ENCODE results near the gene ITPR1.

Gene ITPR1

DNA sequence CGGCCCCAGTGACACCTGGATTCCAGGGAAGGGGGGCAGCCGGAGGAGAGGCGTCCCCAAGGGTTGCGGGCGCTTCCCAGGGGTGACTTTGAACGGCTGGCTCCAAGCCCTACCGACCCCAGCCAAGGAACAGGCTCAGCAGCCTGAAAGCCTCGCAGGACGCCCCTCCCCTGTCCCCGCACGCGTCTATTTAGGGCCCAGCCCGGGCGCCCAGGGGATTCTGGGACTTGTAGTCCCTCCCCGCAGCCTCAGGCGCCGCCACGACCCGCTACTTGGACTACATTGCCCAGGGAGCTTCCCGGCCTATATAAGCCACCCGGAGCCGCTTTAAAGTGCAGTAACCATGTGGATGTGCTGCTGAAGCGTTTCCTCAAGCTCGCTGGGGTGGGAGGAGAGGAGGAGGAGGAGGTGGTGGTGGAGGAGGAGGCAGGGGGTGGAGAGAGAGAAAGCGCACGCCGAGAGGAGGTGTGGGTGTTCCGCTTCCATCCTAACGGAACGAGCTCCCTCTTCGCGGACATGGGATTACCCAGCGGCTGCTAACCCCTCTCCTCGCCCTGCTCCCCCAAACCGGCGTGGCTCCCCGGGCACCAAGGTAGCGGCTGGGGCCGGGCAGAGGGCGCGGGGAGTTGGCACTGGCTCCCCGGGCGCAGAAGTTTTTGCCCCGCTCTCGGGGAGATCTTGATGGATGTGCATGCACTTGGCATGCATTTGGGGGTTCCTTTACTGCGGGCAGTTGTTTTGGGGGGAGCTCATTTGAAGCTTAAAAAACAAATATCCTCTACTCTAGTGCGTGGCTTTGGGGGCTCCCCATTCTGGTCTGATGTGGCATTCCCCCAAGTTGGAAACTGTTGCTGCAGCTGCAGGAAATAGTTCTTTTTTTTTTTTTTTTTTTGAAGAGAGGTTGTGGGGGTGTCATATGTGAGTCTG, at the start of gene ITPR1:
Gene ITPR1 (plus strand): TSS at position 335 of the 927 bp plus-strand sequence. CDS start 23,144 bp downstream, outside the sequence.
- ChIA-PET POLR2A (interaction anchor here (0.6 to 3.2 kb wide), 27 partner anchors 8 to 693 kb away, joined by 3 to 56 read pairs (median 5); partner anchors contain the start of gene SUMF1), CTCF (interaction anchor here (0.5 to 4.3 kb wide), 4 partner anchors 11 to 142 kb away, joined by 3 to 18 read pairs (median 10); no protein-coding TSS in a partner anchor)
- peak within 1 kb of the TSS; percentile 71 for H3K4me3 ChIP-seq (ENCODE audit: low read depth, low read length)
- peak within 1 kb of the TSS; percentile 83 for H3K27ac ChIP-seq (ENCODE audit: extremely low read depth, low read depth, low read length)
- H3K36me3 ChIP-seq (ENCODE audit: control insufficient read depth in 2 of 2, insufficient read depth in 1 of 2, low read length in 2 of 2) = no peaks in the 10 kb centered on the region
- peaks cover 13% of the 10 kb centered on the region for H3K4me1 ChIP-seq (ENCODE audit: control insufficient read depth, insufficient read depth, low read length)
- H3K9me3 ChIP-seq (ENCODE audit: control insufficient read depth, insufficient read depth, low read depth, low read length) = no peaks in the 10 kb centered on the region
- TF ChIP-seq, protein P1, sequence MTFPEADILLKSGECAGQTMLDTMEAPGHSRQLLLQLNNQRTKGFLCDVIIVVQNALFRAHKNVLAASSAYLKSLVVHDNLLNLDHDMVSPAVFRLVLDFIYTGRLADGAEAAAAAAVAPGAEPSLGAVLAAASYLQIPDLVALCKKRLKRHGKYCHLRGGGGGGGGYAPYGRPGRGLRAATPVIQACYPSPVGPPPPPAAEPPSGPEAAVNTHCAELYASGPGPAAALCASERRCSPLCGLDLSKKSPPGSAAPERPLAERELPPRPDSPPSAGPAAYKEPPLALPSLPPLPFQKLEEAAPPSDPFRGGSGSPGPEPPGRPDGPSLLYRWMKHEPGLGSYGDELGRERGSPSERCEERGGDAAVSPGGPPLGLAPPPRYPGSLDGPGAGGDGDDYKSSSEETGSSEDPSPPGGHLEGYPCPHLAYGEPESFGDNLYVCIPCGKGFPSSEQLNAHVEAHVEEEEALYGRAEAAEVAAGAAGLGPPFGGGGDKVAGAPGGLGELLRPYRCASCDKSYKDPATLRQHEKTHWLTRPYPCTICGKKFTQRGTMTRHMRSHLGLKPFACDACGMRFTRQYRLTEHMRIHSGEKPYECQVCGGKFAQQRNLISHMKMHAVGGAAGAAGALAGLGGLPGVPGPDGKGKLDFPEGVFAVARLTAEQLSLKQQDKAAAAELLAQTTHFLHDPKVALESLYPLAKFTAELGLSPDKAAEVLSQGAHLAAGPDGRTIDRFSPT (tag by site-specific recombination; IDR thresholded peaks at IDR 0.05) = peak; percentile 70
- no peak for TF ChIP-seq ZNF707 (tag by site-specific recombination; IDR thresholded peaks at IDR 0.05)
- no peak for TF ChIP-seq ZNF404 (tag by site-specific recombination; IDR thresholded peaks at IDR 0.05)
- TF ChIP-seq ZNF768 (tag by site-specific recombination; IDR thresholded peaks at IDR 0.05) = no peak
- no peak for TF ChIP-seq ZNF155 (tag by site-specific recombination; IDR thresholded peaks at IDR 0.05)
- peak; percentile 20; the same call in 1 of the 2 replicates for TF ChIP-seq ZBTB20 (tag by site-specific recombination; IDR thresholded peaks at IDR 0.05)
- TF ChIP-seq ZNF274 (IDR thresholded peaks at IDR 0.05; ENCODE audit: low read length) = no peak
- TF ChIP-seq ZNF274 (tag by site-specific recombination; IDR thresholded peaks at IDR 0.05; ENCODE audit: borderline replicate concordance) = no peak
- no peak; the same call in 1 of the 2 replicates for TF ChIP-seq ZBTB48 (tag by site-specific recombination; IDR thresholded peaks at IDR 0.05)
- TF ChIP-seq ZNF112 (tag by site-specific recombination; IDR thresholded peaks at IDR 0.05) = no peak
- TF ChIP-seq ZNF391 (tag by site-specific recombination; IDR thresholded peaks at IDR 0.05; ENCODE audit: borderline replicate concordance, low read depth) = peak; percentile 87
- TF ChIP-seq ZNF324 (tag by site-specific recombination; IDR thresholded peaks at IDR 0.05) = peak; percentile 6; the same call in 1 of the 2 replicates
- TF ChIP-seq, protein P2, sequence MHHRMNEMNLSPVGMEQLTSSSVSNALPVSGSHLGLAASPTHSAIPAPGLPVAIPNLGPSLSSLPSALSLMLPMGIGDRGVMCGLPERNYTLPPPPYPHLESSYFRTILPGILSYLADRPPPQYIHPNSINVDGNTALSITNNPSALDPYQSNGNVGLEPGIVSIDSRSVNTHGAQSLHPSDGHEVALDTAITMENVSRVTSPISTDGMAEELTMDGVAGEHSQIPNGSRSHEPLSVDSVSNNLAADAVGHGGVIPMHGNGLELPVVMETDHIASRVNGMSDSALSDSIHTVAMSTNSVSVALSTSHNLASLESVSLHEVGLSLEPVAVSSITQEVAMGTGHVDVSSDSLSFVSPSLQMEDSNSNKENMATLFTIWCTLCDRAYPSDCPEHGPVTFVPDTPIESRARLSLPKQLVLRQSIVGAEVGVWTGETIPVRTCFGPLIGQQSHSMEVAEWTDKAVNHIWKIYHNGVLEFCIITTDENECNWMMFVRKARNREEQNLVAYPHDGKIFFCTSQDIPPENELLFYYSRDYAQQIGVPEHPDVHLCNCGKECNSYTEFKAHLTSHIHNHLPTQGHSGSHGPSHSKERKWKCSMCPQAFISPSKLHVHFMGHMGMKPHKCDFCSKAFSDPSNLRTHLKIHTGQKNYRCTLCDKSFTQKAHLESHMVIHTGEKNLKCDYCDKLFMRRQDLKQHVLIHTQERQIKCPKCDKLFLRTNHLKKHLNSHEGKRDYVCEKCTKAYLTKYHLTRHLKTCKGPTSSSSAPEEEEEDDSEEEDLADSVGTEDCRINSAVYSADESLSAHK (tag by site-specific recombination; IDR thresholded peaks at IDR 0.05) = 0 out of 2 replicates have a peak, but pooled peaks have one; percentile 40
- TF ChIP-seq ZEB2 (tag by site-specific recombination; IDR thresholded peaks at IDR 0.05) = no peak
- peak; percentile 55 for TF ChIP-seq ZFP69B (tag by site-specific recombination; IDR thresholded peaks at IDR 0.05)
- no peak for TF ChIP-seq ZNF473 (tag by site-specific recombination; IDR thresholded peaks at IDR 0.05)
- TF ChIP-seq OSR2 (tag by site-specific recombination; IDR thresholded peaks at IDR 0.05) = no peak; the same call in 1 of the 2 replicates
- TF ChIP-seq SCRT2 (tag by site-specific recombination; IDR thresholded peaks at IDR 0.05) = peak; percentile 68
- no peak for TF ChIP-seq ZNF114 (tag by site-specific recombination; IDR thresholded peaks at IDR 0.05)
- no peak for TF ChIP-seq HOXC10 (CRISPR knock-in tag; IDR thresholded peaks at IDR 0.05)
- no peak for TF ChIP-seq GFI1B (tag by site-specific recombination; IDR thresholded peaks at IDR 0.05)
- TF ChIP-seq ZXDB (tag by site-specific recombination; IDR thresholded peaks at IDR 0.05) = peak; percentile 81
- TF ChIP-seq ZNF629 (tag by site-specific recombination; IDR thresholded peaks at IDR 0.05) = peak; percentile 56
- no peak for TF ChIP-seq ZNF585B (tag by site-specific recombination; IDR thresholded peaks at IDR 0.05)
- TF ChIP-seq ZNF138 (tag by site-specific recombination; IDR thresholded peaks at IDR 0.05; ENCODE audit: borderline replicate concordance) = no peak
- 0 out of 2 replicates have a peak, but pooled peaks have one; percentile 21 for TF ChIP-seq ZNF843 (tag by site-specific recombination; IDR thresholded peaks at IDR 0.05)
- TF ChIP-seq, protein P3, sequence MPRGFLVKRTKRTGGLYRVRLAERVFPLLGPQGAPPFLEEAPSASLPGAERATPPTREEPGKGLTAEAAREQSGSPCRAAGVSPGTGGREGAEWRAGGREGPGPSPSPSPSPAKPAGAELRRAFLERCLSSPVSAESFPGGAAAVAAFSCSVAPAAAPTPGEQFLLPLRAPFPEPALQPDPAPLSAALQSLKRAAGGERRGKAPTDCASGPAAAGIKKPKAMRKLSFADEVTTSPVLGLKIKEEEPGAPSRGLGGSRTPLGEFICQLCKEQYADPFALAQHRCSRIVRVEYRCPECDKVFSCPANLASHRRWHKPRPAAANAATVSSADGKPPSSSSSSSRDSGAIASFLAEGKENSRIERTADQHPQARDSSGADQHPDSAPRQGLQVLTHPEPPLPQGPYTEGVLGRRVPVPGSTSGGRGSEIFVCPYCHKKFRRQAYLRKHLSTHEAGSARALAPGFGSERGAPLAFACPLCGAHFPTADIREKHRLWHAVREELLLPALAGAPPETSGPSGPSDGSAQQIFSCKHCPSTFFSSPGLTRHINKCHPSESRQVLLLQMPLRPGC (tag by site-specific recombination; IDR thresholded peaks at IDR 0.05) = peak; percentile 70; the same call in 1 of the 2 replicates
- TF ChIP-seq KLF1 (tag by site-specific recombination; IDR thresholded peaks at IDR 0.05) = peak; percentile 38
- TF ChIP-seq FEZF1 (tag by site-specific recombination; IDR thresholded peaks at IDR 0.05) = no peak
- TF ChIP-seq, protein P4, sequence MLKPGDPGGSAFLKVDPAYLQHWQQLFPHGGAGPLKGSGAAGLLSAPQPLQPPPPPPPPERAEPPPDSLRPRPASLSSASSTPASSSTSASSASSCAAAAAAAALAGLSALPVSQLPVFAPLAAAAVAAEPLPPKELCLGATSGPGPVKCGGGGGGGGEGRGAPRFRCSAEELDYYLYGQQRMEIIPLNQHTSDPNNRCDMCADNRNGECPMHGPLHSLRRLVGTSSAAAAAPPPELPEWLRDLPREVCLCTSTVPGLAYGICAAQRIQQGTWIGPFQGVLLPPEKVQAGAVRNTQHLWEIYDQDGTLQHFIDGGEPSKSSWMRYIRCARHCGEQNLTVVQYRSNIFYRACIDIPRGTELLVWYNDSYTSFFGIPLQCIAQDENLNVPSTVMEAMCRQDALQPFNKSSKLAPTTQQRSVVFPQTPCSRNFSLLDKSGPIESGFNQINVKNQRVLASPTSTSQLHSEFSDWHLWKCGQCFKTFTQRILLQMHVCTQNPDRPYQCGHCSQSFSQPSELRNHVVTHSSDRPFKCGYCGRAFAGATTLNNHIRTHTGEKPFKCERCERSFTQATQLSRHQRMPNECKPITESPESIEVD (tag by site-specific recombination; IDR thresholded peaks at IDR 0.05) = no peak

All from HEK293 (cell line).